Subcutaneous abdominal adipose tissue (tissue), 5 donors: Measurements from ENCODE around the gene KLHL40.

Source experiments
- H3K27ac ChIP-seq: one replicate; pipeline ENCODE4 v1.7.0; 2013; ENCODE audit warnings: low read depth, mild to moderate bottlenecking, inconsistent platforms, low read length, moderate library complexity
- H3K27me3 ChIP-seq, 5 donors: one replicate each; pipeline ENCODE4 v1.7.0; 2013; ENCODE audit warnings: low read length in 5 of 5, inconsistent platforms in 1 of 5; ENCODE audit not compliant: control insufficient read depth in 5 of 5, insufficient read depth in 4 of 5
- H3K36me3 ChIP-seq, 5 donors: one replicate each; pipeline ENCODE4 v1.7.0; 2013; ENCODE audit warnings: low read length in 5 of 5; ENCODE audit not compliant: control insufficient read depth in 5 of 5, insufficient read depth in 5 of 5
- H3K4me1 ChIP-seq, 5 donors: one replicate each; pipeline ENCODE4 v1.7.0; 2013; ENCODE audit warnings: low read length in 5 of 5, mild to moderate bottlenecking in 3 of 5, moderate library complexity in 1 of 5; ENCODE audit not compliant: control insufficient read depth in 5 of 5, insufficient read depth in 5 of 5
- H3K4me3 ChIP-seq, 5 donors: one replicate each; pipeline ENCODE4 v1.7.0; 2013; ENCODE audit warnings: low read length in 5 of 5, low read depth in 1 of 5
- H3K9ac ChIP-seq, 5 donors: one replicate each; pipeline ENCODE4 v1.7.0; 2013; ENCODE audit warnings: low read length in 5 of 5, mild to moderate bottlenecking in 4 of 5, moderate library complexity in 3 of 5
- H3K9me3 ChIP-seq, 5 donors: one replicate each; pipeline ENCODE4 v1.7.0; 2013; ENCODE audit warnings: low read length in 5 of 5; ENCODE audit not compliant: control insufficient read depth in 5 of 5
- donor health status: healthy.
- donor health status: healthy.
- donor health status: healthy.
- donor health status: healthy.
- donor health status: healthy.

The KLHL40 gene

DNA sequence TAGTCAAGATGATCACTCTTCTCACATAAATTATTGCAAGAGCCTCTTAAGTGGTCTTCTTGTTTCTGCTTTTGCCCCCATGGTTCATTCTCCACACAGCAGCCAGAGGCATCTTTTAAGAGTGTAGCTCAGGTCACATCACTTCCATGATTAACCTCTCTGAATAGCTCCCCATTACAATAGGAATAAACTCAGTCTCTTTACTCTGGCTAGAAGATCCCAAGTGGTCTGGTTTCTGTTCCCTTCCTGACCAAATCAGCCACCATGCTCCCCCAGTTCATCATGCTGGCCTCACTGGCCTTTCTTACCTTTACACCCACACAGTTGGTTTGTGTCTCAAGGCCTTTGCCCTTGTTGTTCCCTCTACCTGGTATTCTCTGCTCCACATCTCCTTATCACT lies 9.0 kb downstream of the KLHL40 start:
- H3K27ac ChIP-seq: no peak overlapping the region
- H3K36me3 ChIP-seq: no peaks in the 10 kb centered on the region

GRCh38 chr3:42696356-42697288 lies 11.3 kb downstream of the KLHL40 start:
- Histone ChIP-seq H3K9ac (no peak overlapping the region), H3K27ac (no peak overlapping the region), H3K4me3 (no peak overlapping the region), H3K4me1 (no peaks in the 10 kb centered on the region), H3K27me3 (peaks cover 0 to 9% (median 3%) of the 10 kb centered on the region in 5 donors), H3K9me3 (no peaks in the 10 kb centered on the region), H3K36me3 (no peaks in the 10 kb centered on the region)

More for the DNA sequence above, 9.0 kb downstream of the KLHL40 start:
- H3K4me1 ChIP-seq: no peaks in the 10 kb centered on the region
- H3K9me3 ChIP-seq: no peaks in the 10 kb centered on the region
- H3K4me3 ChIP-seq: no peak overlapping the region
- H3K27me3 ChIP-seq: peaks cover 0 to 9% (median 0%) of the 10 kb centered on the region in 5 donors
- H3K9ac ChIP-seq: no peak overlapping the region

GRCh38 chr3:42697289-42698051 lies 12.1 kb downstream of the KLHL40 start:
- H3K4me3 ChIP-seq: no peak overlapping the region
- no peaks in the 10 kb centered on the region for H3K36me3 ChIP-seq
- H3K9ac ChIP-seq: no peak overlapping the region
- peaks cover 0 to 13% (median 3%) of the 10 kb centered on the region in 5 donors for H3K27me3 ChIP-seq
- H3K27ac ChIP-seq: no peak overlapping the region
- H3K9me3 ChIP-seq: no peaks in the 10 kb centered on the region
- no peaks in the 10 kb centered on the region for H3K4me1 ChIP-seq

DNA sequence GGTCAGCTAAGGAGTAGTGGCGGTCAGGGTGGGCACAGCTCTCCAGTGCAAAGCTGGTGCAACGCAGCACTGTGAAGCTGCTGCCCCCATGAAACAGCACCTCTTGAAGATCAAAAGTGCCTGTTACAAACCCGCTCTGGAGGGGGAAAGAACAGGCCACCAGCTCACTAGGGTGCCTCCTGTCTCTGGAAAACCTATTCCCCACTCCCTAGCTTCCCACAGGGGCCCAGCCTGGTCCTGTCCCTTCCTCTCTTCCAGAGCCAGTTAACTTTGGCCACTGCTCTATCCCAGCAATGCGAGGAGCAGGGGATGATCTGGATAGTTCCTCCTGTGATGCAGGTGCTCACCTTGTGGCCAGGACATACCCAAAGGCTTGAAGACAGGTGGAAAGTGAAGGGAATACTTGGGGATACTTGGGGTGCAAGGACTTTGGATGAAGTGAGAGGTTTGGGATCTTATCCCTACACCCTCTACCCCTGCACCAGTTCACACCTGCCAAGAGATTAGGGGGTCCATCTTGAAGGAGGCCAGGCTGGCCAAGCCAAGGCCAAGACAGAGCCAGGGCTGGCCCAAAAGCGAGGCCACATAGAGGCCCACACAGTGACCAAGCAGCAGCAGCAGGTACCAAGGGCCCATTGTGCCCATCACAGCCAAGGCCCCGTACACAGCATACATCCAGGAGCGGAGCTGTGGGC lies 13.0 kb downstream of the KLHL40 start:
- peaks cover 0 to 17% (median 3%) of the 10 kb centered on the region in 5 donors for H3K27me3 ChIP-seq
- H3K4me1 ChIP-seq: no peaks in the 10 kb centered on the region
- H3K9ac ChIP-seq: no peak overlapping the region
- no peaks in the 10 kb centered on the region for H3K9me3 ChIP-seq
- no peak overlapping the region for H3K4me3 ChIP-seq
- no peak overlapping the region for H3K27ac ChIP-seq
- no peaks in the 10 kb centered on the region for H3K36me3 ChIP-seq

- H3K27me3 ChIP-seq: peaks cover 0 to 17% (median 3%) of the 10 kb centered on the region in 5 donors
These were observed 13.5 kb downstream of the KLHL40 start for GRCh38 chr3:42698911-42699230.

DNA sequence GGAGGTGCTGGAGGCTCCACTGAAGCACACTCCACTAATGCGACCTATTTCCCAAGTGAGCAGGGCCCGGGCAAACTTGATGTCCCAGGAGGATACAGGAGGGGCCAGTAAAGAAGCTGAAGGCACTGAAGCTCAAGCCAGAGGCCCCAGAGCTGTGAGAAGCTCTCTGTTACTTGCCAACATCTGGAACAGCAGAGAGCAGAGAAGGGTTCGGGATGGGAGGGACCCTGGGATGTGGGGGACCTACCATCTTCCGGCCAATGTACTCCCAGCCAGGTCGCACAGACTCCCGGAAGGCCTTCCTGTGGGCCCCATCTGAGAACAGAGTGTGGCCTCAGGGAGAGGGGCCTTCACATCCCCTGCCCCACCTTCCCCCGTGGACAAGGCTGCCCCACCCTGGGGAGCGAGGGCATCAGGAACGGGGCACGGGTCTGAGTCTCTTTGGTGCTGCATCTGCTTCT lies 14.2 kb downstream of the KLHL40 start:
- Histone ChIP-seq H3K9me3 (no peaks in the 10 kb centered on the region), H3K4me3 (no peak overlapping the region), H3K9ac (no peak overlapping the region)

More at GRCh38 chr3:42698911-42699230, 13.5 kb downstream of the KLHL40 start:
- Histone ChIP-seq H3K9me3 (no peaks in the 10 kb centered on the region), H3K36me3 (no peaks in the 10 kb centered on the region), H3K4me1 (no peaks in the 10 kb centered on the region), H3K27ac (no peak overlapping the region), H3K4me3 (no peak overlapping the region), H3K9ac (no peak overlapping the region)

DNA sequence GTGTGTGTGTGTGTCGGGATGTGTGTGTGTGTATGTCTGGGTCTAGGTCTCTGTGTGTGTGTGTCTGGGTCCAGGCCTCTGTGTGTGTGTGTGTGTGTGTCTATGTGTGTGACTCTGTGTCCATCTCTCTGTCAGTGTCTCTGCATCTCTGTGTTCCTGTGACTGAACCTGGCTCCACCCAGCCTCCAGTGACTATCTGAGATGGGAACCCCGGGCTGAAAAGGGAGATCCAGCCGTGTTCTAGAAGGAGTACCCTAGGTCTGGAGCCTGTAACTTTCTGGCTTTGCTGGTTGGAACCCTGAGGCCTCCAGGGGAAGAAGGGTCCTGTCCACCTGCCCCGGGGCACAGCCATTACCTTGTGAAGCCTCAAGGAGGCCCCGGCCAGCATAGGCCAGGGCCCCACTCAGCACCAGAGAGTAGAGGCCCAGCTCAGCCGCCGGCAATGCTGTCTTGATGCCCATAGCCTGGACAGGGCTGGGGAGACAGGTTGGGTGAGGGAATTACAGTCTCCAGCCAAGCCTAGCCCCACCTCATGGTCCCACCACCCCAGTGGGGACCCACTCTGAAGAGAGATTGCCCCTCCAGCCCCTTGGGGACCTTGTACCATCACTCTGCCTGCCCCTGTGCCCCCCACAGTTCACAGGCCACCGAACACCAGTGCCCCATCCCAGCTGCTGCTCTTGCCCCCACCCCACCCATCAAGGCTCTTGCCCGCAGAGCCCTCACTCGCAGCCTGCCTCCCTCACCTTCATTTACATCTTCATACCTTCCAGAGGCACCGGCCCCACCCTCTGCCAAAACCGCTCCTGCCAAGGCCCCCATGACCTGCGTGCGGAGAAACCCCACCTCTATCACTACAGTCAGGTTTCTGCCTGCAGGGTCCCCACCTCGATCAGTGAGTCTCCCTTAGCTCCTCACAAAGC lies 15.3 kb downstream of the KLHL40 start:
- H3K4me1 ChIP-seq: no peaks in the 10 kb centered on the region
- H3K27ac ChIP-seq: no peak overlapping the region
- H3K36me3 ChIP-seq: no peaks in the 10 kb centered on the region
- H3K4me3 ChIP-seq: no peak overlapping the region
- H3K27me3 ChIP-seq: peaks cover 0 to 17% (median 3%) of the 10 kb centered on the region in 5 donors
- no peaks in the 10 kb centered on the region for H3K9me3 ChIP-seq
- no peak overlapping the region for H3K9ac ChIP-seq

More for the DNA sequence above, 14.2 kb downstream of the KLHL40 start:
- Histone ChIP-seq H3K4me1 (no peaks in the 10 kb centered on the region), H3K27ac (no peak overlapping the region), H3K27me3 (peaks cover 0 to 17% (median 3%) of the 10 kb centered on the region in 5 donors), H3K36me3 (no peaks in the 10 kb centered on the region)

DNA sequence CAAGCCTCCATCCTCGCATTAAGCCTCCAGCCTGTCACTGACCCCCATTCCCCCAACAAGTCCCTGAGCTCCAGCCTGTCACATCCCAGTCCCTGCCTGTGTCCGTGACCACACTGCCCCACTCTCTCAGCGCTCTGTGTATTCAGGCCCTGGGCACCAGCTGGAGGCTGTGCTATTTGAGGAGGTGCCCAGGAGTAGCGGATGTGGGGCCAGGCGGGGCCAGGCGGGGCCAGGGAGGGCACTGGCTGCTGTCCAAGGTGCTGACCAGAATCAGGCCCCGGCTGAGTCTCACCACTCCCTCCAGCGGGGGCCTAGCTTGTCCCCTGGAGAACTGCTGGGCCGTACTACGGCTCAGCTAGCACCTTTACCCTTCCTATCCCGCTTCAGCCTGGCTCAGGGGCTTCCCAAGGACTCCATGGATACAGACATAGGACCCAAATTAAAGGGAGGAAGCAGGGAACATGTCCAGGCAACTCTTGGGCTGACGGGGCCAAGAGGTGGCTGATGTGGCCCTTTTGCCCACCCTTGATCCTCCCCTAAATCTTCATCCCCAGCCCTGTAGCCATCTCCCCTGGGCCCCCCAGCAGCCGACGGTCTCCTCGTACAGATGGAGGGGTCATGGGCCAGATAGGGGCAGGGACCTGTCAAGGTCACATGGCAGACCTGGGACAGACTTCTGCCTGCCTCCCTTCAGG lies 16.2 kb downstream of the KLHL40 start:
- no peaks in the 10 kb centered on the region for H3K4me1 ChIP-seq
- H3K27ac ChIP-seq: no peak overlapping the region
- H3K36me3 ChIP-seq: no peaks in the 10 kb centered on the region

More for the DNA sequence above, 16.2 kb downstream of the KLHL40 start:
- no peaks in the 10 kb centered on the region for H3K9me3 ChIP-seq
- H3K27me3 ChIP-seq: peaks cover 0 to 17% (median 3%) of the 10 kb centered on the region in 5 donors
- H3K4me3 ChIP-seq: no peak overlapping the region
- H3K9ac ChIP-seq: no peak overlapping the region
